Epidermal melanocyte (primary cell): ENCODE data around the gene EXOC7.

Source experiments
- DNase-seq: peaks from one replicate; pipeline ENCODE4 v3.0.0; 2011; ENCODE audit warnings: low spot score; ENCODE audit not compliant: insufficient read length

The EXOC7 gene

DNA sequence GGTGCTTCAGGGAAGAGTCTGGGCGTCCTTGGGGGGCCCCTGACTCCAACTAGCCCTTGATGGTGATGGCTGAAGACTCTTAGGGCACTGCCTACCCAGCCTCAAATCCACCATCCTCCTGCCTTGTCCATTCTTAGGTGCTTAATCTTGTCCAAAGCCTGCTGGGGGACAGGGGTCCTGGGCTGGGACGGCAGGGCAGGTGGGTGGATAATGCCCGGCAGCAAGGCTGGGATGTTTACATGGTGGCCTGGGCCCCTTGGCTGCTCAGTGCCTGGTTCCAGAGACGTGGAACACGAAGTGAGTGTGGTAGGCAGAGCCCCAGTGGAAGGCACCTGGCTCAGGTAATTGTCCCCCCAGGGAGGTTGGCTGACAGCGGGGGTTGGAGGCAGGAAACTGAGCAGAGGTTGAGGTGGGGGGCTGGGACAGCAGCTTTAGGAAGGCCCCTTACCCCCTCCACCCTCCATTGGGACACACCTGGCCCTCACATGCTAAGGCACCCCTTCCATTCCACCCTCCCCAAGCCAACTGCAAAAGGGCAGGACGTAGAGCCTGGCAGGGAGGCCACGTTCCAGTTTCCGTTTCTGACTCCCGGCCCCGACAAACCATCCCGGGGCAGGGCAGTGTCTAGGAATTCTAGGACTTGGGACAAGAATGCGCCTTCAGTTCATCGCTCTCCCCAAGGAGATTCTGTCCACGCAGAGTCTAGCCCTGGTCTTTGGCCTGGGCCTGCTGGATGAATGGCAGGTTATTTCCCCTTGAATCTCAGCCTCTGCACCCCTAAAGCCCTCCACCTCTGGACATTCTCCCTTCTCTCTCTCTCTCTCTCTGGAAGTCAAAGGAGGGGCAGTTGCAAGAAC lies 35.5 kb upstream of the EXOC7 start:
- no peak for DNase-seq

DNA sequence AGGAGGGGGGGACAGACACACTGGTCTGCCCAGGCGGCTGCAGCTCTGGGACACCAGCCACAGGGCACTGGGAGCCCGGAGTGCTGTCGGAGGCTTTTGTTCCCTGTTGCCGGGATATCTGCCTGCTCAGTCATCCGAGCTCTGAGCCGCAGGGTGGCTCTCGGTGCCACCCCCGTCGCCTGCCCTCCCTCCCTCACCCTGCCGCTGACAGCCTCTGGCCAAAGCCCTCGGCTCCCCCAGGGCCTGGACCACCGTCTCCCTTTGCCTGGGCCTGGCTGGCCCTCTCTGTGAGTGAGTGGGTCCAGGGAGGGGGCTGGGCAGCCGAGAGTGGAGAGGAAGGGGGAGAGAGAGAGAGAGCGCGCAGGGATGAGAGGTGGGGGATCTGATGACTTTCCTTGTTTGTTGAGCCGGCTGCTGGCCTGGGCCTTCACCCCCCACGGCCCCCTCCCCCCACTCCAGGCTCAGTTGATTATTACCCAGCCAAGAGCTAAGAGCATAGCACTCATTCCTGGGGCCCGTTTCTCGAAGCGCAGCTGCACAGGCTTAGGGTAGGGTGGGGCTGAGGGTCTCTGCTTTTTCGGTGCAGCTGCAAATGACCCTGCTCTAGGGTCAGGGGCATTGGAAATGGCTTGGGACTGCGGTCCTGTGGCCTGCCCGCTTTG lies 34.8 kb upstream of the EXOC7 start:
- no peak for DNase-seq

DNA sequence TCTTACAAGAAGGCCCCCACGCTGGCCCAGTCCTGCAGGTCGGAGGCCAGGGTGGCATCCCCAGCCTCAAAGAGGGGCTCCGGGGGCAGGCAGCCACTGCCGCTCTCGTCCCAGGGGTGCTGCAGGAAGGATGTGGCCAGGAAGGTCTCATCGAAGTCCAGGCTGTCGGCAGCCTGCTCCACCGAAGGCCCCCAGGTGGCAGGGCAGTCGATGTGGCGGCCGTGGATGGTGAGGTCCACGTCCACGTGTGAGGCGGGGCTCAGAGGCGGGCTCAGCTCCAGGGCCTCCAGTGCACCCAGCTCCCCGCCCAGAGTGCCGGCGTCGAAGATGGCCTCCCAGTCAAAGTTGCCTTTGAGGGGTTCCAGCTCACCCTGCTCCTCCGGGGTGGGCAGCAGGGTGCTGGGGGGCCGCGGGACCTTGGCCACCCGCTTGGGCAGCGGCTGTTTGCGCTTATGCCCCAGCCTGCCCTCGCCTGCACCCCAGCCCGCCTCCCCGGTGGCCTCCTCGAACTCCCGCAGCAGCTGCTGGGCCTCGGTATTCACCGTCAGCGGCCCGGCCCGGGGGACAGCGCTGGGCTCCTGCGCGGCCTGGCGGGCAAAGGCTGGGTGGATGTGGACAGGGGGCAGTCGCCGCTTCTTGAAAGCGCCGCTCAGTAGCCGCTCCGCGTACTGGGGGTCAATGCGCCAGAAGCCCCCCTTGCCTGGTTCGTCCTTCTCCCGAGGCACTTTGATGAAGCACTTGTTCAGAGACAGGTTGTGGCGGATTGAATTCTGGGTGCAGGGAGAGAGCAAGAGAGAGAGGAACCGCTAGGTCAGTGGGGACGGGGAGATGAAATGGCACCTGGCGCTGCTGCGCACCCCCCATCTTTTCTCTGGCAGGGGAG lies 34.0 kb upstream of the EXOC7 start:
- DNase-seq, result no peak

DNA sequence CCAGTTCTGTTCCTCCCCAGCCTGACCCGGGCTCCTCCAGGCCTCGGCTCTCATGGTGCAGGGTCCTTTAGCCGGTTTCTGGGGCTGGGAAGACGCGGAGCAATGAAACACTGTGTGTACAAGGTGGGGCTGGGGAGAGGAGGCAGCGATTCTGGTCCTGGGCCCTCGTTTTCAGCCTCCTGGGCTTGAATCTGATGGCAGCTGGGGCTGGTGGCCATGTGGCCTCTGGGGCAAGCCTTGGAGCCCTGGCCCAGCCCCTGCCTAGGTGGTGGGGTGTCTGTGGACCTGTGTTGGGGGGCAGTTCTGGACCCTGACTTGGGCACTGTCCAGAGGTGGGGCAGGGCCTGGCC lies 33.4 kb upstream of the EXOC7 start:
- no peak for DNase-seq

DNA sequence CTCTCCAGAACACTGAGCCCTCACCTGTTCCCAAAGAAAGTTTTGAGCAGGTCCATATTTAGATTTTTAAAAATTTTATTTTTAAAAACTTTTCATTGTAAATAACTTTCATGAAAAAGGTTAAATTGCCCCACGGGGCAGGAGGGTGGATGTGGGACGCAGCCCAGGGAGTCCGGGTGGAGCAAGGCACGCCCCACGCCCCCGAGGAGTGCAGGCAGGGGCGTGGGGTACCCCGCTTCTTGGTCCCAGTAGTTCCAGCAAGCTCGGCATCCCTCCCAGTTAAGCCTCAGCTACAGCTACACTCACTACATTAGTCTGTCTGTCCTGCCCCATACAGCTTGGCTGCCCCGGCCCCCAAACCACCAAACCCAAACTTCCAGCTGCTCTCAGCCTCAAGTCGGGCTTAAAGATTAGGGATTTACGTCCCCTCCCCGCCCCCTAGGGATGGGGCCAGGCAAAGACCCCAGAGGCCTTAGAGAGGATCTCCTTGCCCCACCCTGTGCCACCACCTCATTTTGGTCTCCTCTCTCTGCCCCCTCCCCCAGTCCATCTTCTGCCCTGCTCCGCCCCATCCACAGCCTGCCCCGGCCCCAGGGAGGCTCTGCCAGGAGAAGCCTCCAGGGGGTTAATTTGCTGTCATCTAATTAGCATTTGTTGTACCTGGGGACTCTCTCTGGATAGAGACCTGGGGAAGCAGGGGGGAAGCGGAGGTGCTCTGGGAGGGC lies 32.9 kb upstream of the EXOC7 start:
- no peak for DNase-seq

DNA sequence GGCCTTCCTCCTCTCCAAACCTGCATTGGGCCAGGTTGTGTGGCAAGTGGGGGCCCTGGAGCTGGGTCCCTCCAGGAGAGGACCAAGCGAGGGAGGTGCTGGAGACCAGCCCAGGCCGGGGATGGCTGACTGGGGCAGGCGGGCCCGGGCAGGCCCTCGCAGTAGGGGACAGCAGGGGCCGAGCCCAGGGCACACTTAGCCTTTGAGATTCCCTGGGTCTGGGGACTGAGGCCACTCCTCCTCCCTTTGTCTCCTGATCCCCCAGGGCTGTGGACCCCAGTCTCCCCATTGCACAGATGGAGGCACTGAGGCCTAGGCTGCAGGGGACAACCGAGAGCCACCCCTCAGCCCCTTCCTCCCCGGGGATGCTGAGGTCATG lies 32.2 kb upstream of the EXOC7 start:
- DNase-seq, result no peak

DNA sequence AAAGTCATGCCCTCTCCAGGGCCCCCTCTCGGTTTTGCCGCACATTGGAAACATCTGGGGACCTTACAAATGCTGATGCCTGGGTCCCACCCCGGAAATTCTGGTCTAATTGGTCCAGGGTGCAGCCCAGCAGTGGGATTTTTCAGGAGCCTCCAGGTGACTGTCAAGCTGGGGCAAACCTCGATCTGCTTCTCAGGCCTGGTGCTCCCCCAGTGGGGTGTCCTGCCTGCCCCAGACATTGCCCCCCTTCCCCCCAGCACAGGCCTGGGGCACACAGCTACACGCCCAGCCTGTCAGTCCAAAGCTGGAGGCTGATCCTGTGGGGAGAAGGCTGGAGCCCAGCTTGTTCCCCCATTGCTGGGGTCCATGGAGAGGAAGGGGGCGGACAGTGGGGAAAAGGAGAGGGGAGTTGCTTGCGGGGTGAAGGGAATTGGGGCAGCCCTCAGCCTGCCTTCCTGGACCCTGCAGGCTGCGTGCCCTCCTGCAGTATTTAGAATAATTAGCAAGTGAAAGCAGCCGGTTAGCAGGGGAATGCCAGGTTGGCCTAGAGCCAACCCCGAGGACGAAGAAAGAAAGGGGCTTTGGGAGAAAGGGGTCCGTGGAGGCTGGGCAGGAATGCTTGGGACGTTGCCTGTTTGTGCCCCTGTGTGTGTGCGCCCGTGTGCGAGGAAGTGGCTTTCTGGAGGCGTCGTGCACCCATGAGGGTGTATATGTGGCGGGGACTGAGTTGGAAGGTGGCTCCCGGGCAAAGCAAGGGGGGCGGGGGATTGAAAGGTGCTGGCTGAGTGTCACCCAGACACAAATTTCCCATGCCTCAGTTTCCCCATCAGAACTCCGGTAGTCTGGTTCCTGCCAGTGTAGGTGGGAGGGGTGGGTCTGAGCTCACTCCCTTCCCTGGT lies 31.6 kb upstream of the EXOC7 start:
- peak; percentile 12 for DNase-seq

DNA sequence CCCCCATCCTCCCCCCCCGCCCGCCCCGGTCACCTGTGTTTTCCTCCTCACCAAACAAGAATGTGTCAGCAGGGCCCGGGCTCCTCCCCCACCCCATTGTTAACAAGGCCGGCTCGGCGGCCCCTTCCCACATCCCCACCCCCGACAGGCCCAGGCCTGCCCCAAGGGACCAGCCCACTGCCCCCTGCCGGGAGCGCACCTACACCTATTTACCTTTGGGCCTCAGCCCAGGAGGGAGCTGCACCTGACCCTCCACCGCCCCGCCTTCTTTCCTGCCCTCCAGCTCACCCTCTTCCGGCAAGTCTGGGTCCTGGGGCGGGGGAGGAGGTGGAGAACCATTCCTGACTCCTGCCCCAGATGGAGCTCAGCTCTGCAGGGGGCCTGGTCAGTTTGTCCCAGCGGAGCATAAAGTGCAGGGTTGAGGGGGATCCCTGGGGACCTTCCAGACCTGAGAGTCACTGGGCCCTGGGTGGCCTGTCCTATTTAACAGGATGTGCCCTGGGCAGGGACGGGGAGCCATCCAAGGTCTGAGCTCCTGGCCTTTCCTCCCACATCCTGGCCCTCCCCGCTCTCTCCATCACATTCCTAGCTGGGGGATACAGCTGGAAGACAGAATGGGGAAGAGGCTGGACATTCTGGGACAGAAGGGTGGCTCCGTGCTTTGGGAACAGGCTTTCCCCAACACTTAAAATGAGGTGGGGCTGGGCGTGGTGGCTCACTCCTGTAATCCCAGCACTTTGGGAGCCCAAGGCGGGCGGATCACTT lies 29.2 kb upstream of the EXOC7 start:
- peak; percentile 8 for DNase-seq

DNA sequence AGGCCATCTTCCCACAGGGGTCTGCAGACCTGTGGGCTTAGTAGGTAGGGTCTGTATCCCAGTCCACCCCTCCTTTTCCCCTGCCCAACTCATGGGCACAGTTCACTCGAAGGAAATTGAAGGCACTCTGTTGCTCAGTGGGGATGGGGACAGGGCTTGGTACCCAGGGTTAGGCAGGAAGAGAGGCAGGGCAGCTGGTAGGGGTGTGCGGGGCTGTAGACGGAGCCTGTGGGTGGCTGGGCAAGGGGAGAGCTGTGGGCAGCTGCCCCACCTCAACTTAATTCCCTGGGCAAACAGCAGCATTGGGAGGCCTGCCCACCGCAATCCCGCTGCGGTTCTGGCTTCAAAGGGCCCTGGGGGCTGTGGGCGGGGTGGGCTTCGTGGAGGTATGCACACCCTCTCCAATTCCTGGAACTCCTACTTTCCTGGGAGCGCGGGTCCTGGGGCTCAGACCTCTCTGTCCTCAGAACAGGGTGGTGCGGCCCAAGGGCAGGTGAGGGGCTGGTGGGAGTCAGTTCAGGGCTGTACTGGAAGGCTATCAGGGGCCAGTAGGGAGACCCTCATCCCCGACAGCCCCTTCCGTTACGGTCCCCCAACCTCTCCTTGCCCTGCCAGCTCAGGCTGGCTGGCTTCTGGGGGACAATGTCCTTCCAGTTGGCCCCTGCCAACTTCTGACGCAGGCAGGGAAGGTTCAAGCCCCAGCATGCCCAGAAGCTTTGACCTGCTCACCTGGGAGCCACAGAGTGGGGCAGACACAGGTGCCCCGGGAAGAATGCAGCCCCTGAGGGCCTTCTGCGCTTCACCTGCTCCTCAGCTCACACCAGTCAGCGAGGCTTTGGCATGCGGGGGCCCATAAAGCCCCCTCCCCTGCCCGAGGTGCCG lies 28.3 kb upstream of the EXOC7 start:
- DNase-seq, result peak; percentile 4

DNA sequence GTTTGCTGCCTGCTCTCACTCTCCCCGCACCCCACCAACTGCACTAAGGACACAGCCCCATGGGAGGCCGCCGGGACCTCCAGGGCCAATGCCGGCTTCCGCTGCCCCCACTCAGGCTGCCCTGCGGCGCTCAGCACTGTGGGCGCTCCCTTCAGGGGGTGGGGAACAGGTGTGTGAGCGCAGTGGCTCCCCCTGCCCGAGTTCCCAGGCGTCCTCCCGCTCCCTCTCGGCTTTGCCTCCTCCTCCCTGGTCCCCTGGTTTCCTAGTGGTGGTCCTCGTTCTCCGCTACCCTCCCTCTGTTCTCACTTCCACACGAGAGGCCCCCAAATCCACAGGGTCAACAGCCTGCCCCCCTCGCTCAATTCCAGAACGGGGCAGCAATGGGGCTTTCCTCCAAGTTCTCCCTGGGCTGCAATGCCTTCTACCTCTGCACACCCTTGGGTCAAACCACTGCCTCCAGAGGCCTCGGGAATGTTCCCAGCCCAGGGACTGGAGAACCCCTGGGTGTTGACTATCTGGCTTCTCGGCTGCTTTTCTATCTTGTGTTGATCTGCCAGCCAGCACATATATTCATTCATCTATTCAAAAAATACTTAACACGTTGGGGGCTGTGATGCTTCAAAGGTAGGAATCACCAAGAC lies 27.6 kb upstream of the EXOC7 start:
- DNase-seq, result no peak

DNA sequence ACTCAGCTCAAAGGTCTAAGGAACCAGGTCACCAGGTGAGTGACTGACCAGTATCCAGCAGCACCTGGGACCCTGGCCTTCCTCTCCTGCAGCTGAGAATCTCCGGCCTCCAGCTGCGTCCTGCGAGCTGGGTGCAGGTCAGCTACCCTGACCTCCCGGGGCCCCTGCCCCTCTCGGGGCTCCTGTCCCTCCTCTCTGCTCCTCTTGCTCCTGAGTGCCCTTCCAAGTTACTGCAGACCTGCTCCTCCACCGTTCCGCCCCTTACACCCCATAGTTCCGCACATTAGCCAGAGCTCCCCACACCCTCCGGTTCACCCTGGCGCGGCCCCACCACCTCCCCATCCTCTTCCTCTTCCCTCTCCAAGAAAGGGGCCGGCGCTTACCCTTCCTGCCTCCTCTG lies 26.9 kb upstream of the EXOC7 start:
- DNase-seq, result no peak

DNA sequence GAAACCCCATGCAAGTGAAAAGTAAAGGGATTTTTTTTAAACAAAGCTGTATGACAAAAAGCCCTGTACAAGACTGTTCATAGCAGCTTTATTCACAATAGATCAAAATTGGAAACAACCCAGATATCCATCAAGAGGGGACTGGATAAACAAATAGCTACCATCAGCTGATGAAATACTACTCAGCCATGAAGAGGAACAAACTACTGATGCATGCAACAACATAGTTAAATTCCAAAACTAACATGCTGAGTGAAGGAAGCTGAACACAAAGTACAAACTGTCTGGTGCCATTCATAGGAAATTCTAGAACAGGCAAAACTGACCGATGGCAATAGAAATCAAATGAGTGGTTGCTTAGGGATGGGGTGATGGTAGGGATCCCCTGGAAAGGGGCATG lies 22.3 kb upstream of the EXOC7 start:
- no peak for DNase-seq

DNA sequence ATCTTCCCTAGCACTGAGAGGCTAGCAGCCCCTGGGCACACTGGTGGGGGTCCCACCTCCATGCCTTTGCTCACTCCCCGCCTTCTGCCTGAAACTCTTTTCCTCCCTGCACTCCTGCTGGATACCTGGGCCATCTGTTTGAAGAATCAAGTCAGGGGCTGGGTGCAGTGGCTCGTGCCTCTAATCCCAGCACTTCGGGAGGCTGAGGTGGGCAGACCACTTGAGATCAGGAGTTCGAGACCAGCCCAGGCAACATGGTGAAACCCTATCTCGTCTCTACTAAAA lies 21.7 kb upstream of the EXOC7 start:
- no peak for DNase-seq

DNA sequence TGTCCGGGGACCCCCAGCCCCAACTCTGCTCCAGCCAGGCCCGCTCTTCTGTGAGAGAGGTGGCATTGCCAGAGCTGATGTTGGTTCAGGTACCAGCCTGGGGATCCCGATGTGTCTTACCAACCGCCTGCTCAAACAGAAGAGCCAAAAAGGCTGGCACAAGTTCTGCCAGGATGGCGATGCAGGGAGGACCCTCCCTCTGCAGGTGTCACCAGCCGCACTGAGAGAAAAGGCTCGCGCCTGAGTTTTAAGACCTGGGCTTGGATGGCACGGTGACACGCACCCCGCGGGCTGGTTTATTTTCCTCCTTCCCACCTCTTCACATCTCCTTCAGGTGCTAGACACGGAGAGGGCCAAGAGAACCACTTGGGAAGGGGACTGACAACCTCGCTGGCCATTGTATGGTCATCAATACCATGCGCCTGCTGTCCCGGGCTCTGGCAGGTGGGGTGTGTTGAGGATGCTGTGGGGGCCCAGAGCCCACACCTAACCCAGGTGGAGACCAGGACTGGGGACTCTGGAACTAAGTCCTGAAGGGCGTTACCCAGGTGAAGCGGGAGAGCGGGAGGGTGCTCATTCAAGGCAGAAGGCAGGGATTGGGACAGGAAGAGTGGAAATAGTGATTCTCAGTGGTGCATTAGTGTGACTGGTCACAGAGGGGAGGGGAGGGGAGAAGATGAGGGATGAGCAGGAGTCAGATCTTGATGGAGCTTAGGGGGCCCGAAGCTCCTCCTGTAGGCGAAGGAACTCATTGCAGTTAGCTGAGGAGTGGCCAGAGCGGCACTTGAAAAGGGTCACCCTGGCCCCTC lies 21.2 kb upstream of the EXOC7 start:
- no peak for DNase-seq

DNA sequence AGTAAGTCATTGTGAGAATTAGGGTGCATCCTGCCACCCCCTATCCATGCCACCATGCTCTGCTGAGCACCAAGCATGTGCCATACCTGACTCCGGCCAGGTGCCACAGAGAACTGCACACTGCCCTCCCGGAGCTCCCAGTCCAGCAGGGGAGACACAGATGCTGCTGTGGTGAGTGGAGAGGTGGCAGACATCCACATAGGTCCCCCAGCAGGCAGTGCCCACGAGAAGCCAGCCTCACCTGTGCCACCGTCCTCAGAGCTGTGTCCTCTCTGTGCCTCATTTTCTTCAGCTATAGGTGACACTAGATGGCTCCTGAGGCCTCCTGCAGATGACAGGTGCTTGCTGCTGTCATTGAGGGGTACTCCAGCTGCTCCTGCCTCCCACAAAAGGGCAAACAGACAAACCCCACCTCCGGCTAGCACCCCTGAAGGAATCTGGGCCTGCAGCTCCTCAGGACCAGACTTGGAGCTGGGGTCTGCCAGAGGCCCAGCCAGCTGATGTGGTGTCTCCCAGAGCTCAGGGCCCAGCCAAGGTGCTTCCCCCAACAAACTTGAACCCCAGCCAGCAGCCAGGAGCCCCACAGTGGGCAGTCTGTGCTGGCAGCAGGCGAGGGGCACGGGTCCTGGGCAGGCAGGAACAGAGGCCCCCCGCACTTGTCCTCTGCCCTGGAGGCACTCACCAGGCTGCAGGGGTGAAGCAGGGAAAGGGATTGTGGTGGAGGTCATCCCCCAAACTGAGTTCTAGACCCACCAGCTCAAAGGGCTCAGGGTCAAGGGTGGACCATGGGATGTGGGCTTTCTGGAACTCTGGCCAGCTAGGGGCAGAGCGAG lies 20.4 kb upstream of the EXOC7 start:
- DNase-seq, result no peak

DNA sequence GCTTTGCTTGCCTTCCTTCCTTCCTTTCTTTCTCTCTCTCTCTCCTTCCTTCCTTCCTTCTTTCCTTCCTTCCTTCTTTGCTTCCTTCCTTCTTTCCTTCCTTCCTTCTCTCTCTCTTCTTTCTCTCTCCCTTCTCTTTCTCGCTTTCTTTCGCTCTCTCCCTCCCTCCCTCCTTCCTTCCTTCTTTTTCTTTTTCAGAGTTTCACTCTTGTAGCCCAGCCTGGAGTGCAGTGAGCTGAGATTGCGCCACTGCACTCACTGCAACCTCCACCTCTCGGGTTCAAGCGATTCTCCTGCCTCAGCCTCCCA lies 19.6 kb upstream of the EXOC7 start:
- no peak for DNase-seq
